NOMO-1 treated with dmso at 0.1 percent for 144 hours (cell line): ENCODE measurements around the gene TEX264.

Experiments used
- DNase-seq: peaks from one replicate; lab custom pipeline; 2025; ENCODE audit not compliant: unreplicated experiment; lab: John Stamatoyannopoulos, UW

The TEX264 gene

DNA sequence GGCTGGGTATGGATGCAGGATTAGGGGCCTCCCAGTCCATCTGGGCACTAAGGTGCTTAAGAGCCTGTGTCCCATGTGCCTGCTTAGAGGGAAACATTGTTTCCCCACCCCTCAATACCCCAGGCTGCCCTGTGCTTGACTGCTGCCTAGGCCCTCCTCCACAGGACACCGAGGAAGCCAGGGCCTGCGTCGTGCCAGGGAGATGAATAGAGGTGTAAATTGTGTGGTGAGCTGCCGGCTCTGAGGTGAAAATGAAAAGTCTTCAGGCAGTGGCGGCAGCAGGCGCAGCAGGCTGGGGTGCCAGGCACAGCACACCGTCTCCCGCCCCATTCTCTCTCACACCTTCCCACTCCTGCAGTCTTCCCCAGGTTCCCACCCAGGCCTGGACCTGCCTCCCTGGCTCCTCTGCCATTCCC lies 21.9 kb downstream of the TEX264 start:
- no peak for DNase-seq

DNA sequence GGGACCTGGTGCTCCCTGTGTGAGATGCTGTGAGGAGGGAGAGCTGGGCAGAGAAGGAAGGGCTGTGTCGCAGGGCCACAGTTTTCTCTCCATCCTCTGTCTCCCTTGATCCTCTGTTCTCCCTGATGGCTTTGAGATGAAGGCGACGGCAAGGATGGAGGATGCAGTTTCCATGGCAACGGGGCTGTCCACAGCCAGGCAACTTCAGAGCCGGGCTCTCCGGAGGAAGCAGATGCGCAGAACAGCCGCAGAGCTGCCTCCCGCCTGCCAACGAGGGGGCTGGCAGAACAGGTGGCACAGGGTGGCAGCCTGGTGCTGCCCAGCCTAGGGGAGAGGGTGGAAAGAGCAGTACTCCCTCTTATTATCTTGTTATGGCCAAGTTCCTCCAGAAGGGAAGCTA lies 25.9 kb downstream of the TEX264 start:
- DNase-seq = no peak

DNA sequence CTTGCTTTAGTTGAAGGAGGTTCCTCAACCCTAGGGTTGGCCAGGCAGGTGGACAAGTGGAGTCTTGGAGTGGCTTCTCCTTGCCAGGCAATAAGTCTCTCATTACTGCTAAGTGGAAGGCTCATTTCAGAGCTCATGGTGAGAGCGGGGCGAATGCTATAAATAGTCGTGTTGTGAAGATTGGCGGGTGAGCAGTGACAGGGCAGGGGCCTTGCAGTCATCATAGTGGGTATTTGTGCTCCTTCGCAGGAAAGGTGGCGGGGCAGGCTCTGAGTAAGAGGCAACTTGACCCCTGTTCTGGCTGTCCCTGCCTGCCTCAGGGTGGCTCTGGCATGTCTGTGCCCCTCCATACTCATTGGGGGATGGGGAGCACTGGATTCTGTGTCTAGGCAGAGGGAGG lies 27.2 kb downstream of the TEX264 start:
- no peak for DNase-seq

DNA sequence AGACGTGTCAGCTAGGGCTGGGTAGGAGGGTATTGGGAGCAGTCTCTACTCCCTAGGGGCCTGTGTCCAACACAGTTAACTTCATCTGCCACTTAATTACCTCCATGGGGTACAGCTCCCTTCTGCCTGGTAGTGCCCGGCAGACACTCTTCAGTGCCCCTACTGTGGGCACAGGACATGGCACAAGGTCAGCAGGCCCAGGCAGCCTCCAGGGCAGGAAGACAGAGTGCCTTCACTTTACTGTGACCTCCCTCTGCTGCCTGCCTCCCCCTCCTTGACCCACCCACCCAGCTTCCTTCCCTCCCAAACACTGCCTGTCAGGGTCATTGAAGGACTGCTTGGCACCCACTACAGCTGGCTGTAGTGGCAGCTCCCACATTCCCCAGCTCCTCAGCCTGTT lies 29.4 kb downstream of the TEX264 start:
- DNase-seq = no peak

DNA sequence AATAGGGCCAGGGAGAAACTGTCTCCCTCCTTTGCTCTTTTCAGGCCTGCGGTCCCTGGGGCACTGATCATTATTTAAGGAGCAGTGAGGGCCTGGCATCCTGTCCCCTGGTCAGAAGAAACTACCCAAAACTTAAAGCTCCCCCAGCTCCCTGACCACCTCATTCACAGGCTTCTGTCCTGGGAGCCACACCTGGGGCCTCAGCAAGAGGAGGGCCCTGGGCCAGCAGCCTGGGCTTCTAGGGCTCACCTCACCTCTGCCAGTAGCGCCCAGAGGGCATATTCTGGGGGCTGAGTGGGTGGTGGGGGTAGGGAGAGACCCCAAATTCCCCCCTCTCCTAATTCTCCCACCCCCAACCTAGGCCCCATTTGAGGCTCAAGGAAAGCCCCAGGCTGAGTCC lies 31.1 kb downstream of the TEX264 start:
- no peak for DNase-seq

DNA sequence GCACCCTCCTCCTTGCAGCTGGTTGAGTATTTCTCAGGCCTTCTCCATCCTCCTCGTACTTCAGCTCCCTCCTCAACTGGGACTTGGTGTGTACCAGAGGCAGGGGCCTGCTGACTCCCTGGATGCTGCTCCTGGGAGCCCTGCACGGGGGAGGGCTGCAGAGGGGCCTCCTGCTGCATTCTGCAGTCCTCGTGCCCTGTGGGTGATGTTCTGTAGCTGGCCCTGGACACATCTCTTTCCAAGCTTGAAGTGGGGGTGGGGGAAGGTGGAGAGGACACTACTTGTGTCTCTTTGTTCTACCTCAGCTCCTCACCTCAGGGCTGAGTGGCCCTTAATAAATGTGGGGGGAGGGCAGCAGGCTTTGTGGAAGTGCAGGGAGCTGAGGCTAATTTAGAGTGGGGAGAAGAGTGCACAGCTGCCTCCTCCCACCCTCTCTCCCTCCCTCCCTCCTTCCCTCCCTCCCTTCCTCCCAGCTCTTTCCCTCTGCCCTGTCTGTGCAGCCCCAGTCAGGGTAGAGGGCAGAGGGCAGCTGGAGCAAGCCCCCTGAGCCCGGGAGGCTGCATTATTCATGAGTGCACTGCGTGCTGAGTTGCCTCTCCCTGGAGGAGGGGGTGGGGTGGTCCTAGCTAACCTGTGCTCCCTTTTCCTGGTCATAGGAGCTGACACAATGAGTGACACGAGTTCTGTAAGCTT lies 32.2 kb downstream of the TEX264 start:
- no peak for DNase-seq

DNA sequence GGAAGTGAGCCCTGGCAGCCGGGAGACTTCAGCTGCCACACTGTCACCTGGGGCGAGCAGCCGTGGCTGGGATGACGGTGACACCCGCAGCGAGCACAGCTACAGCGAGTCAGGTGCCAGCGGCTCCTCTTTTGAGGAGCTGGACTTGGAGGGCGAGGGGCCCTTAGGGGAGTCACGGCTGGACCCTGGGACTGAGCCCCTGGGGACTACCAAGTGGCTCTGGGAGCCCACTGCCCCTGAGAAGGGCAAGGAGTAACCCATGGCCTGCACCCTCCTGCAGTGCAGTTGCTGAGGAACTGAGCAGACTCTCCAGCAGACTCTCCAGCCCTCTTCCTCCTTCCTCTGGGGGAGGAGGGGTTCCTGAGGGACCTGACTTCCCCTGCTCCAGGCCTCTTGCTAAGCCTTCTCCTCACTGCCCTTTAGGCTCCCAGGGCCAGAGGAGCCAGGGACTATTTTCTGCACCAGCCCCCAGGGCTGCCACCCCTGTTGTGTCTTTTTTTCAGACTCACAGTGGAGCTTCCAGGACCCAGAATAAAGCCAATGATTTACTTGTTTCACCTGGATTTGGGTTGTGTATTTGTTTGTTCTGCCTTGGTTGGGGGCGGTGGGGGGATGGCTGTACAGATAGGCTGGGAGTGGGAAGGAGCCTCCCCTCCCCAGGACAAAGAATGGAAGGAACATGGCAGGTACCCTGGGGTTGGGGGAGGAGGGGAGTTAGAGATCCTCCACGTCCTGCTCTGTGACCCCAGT lies 32.9 kb downstream of the TEX264 start:
- no peak for DNase-seq

DNA sequence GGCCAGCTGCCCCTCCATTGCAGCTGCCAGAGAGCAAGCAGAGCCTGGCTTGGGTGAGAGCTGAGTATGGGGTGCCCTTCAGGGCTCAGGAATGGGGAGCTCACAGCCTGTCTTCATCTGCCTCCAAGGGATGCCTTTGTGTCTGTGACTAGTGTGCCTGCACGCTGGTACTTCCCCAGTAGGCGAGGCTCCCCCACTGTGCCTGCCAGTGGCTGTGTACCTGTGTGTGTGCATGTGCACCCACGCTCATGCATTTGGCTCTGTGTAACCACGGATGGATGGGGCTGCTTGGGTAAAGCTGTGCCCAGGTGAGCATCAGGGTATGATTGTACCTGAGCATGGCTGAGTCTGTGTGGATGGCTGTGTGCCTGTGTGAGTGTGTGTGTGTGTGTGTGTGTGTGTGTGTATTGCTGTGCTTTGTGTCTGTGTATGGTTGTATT lies 33.5 kb downstream of the TEX264 start:
- no peak for DNase-seq

DNA sequence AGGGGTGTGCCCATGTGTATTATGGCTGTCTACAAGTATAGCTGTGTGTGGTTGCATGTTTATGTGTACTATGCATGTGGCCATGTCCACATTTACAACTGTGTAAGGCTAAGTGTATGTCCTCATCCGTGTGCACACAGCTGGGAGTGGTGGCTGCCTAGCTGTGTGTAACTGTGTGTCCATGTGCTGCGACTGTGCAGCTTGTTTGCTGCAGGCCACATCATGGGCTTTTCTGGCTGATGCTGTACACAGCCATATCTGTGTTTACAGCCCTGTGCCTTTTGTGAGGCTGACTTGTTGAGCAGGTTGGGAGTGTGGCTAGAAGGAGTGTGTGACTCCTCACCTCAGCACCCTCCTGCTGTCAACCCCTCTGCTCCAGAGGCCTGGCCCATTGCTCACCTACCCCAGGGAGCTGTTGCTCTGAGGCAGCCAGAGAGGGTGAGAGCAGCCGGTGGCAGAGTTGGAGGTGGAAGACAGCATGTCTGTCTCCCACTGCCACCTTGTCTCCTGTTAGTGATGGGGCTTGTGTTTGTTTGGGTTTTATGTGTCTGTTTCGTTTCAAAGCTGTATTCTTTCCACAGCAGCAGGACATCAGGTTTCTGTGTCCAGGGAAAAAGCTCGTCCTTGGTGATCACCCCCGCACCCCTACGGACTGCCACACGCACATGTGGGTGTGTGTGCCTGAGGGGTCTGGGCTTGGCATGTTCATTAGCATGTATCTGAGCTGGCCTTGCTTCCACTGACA lies 34.4 kb downstream of the TEX264 start:
- no peak for DNase-seq

DNA sequence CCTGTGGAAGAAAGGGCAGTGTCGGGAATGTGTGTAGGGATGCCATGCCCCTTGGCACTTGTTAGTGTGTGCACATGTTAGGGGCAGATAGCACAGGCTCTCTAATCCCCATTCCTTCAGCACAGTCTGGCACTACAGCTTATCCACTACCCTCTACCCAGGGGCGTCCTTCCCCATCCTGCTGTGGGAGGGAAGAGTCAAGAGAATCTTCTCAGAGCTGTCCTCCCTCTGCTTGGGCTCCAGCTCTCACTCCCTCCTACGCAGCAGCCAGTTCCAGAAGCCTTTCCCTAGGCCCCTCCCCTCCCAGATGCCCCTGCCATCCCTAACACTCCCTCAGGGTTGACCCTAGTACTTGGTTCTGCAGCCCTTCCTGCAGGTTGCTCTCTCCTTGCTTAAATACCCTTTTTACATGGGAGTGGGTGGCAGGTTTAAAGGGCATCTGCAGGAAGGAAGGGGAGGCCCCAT lies 35.0 kb downstream of the TEX264 start:
- no peak for DNase-seq

DNA sequence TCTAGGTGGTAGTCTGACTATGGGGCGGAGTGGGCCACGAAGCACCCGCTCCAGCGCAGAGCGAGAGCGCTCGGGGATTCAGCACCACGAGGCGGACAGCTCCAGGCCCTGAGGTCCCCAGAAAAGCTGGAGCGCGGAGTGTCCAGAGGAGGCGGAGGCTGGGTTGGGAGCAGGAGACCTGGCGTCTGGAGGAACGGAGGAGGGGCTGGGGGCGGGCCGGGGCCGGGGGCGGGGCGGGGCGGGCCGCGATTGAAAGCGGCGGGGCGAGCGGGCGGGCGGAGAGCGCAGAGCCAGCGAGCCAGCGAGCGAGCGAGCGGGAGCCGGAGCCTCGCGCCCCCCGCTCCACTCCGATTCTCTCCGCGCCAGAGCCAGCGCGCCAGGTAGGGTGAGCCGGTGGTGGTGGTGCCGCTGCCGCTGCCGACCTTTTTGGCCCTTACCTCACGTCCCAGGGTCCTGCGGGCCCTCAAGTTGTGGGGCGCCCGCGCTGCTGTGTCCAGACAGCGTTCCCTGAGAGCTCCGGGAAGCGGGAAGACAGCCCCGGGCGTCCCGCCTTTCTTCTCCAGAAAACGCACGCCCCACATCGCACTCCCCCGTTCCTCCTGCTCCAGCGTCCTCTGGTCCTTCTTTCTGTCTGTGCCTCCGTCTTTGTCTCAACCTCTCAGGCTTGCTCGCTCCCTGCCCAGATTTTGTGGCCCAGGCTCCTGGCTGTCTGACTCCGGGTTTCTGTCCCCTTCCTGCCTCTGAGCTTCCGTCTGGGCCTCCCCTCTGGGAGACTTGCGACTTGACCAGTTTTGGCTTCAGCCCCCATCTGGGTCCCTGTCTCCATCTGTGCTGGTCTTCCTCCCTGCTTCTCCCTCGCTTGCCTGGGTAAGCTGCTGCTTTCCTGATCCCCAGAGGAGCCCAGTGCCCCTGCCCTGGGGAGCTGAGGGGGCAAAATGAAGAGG lies 36.0 kb downstream of the TEX264 start, which contains the start of gene GRM2:
Gene GRM2, plus strand, starts transcription at position 281 of the 944 bp plus-strand sequence. CDS start 1,916 bp downstream, outside the sequence.
- DNase-seq = no peak

DNA sequence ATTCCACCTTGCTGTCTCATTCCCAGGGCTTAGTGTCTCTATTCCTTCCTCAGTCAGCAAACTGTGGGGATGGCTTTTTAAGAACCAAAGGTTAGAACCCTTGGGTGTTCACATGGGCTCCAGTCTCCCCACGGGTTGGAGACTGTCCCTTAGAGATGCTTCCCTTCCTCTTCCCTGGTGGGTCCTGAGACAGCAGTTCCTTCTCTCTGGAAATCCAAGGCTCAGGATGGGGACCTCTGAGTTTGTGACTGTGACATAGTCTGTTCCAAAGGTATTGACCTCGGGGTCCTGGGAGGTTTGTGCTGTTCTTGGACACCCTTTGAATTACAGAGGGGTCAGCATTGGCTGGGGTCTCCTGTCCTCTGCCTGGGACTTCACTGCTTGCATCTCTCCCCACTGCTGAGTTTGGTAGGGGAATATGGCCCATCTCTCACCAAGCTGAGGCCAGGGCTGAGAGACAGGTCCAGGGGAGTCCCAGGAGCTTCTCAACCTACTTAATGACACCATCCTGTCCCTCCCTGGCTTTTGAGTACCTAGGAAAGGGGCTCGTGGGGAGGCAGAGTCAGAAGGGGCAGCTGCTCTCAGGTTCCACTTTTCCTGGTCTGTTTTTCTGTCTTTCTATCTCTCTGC lies 37.3 kb downstream of the TEX264 start:
- no peak for DNase-seq

DNA sequence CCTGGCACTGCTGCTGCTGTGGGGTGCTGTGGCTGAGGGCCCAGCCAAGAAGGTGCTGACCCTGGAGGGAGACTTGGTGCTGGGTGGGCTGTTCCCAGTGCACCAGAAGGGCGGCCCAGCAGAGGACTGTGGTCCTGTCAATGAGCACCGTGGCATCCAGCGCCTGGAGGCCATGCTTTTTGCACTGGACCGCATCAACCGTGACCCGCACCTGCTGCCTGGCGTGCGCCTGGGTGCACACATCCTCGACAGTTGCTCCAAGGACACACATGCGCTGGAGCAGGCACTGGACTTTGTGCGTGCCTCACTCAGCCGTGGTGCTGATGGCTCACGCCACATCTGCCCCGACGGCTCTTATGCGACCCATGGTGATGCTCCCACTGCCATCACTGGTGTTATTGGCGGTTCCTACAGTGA lies 38.0 kb downstream of the TEX264 start:
- DNase-seq = no peak

DNA sequence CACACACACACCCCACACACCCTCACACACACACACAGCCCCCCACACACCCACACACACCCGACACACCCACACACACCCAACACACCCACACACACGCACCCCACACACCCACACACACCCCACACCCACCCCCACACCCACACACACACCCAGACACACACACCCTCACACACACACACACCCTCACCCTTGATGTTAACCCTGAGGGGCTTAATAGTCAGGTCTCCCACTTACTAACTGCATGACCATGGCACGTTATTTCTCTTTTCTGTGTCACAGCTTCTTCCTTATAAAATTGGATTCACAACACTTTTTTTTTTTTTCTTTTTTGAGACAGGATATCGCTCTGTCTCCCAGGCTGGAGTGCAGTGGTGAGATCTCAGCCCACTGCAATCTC lies 38.6 kb downstream of the TEX264 start:
- no peak for DNase-seq

DNA sequence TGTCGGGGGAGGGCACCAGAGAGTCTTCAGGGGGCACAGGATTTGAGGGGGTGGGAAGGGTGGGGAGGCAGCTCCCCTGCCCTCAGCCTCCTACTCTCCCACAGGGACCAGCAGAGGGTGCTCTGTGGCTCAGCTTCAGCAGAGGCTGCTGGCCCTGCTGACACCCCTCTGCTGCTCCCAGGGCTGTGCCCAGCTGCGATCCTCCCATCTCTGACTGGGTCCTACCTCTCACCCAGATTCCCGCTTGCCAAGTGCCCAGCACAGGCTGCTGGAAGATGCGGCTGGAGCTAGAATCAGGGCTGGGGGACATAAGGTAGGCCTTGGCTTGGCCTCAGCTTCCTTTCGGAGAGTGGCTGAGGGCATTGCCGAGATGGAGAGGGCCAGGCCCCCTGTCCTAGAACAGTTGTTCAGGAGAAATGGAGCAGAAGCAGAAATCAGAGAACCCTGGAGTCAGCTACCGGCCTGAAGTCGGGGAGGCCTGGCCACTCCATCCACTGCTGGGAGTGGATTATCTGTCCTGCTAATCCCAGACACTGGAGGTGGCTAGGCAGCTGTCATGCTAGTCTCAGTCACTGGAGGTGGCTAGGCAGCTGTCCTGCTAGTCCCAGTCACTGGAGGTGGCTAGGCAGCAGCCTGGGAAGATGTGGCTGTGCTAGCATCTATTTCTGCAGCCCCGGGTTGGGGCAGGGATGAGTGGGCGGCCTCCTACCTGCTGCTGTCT lies 39.7 kb downstream of the TEX264 start:
- no peak for DNase-seq

DNA sequence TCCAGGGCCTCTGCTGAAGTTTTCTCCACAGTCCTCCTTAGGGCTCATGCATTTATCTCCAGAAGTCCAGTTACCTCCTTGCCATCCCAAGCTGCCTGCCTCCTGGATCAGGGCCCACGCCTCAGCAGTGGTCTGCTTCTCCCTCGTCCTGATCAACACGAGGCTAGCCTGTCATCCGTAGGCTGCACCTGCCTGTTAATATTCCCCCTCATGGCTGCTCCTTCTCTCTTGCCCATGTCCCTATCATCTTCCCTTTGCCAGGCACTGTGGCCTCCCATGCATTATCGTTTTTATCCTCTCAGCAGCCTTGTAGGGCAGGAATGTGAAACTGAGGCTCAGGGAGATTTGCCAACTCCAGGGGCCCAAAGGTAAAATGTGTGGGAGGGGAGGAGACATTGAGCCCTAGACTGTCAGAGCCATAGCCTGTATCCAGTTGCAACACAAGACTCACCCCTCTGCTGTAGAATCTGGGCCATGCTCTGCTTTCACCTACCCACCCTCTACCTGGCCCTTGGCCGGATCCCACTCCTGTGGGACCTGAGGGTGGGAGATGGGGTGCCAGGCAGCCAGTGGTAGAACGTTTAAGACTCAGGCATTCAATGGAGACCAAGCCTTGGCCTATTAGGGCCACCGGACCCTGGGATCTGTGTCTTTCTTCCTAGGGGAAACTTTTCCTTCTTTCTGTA lies 40.4 kb downstream of the TEX264 start:
- no peak for DNase-seq

DNA sequence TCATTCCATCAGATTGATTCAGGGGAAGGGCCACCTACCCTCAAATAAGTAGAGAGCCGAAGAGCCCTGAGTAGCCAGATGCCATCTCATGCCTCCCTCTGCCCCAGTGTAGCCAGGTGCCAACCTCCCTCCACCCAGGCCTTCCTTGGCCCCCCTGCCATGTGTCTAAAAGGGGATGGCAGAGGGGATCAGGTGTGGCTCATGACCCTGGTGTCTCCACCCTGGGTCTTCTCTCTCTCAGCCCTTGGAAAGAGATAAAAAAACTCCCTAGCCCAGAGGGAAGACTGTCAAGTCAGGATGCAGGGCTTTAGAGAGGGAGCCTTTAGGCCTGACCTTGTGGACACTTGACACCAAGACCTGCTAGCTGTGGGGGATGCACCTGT lies 41.0 kb downstream of the TEX264 start:
- DNase-seq = no peak

DNA sequence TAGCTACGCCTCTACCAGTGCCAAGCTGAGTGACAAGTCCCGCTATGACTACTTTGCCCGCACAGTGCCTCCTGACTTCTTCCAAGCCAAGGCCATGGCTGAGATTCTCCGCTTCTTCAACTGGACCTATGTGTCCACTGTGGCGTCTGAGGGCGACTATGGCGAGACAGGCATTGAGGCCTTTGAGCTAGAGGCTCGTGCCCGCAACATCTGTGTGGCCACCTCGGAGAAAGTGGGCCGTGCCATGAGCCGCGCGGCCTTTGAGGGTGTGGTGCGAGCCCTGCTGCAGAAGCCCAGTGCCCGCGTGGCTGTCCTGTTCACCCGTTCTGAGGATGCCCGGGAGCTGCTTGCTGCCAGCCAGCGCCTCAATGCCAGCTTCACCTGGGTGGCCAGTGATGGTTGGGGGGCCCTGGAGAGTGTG lies 41.5 kb downstream of the TEX264 start:
- no peak for DNase-seq

DNA sequence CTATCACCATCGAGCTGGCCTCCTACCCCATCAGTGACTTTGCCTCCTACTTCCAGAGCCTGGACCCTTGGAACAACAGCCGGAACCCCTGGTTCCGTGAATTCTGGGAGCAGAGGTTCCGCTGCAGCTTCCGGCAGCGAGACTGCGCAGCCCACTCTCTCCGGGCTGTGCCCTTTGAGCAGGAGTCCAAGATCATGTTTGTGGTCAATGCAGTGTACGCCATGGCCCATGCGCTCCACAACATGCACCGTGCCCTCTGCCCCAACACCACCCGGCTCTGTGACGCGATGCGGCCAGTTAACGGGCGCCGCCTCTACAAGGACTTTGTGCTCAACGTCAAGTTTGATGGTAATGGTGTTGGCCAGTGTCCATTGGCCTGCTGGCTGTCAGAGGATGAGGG lies 41.9 kb downstream of the TEX264 start:
- DNase-seq = no peak
